Islet precursor cell (in vitro differentiated cells): Measurements from ENCODE around the gene CCN6.

Source experiments
- DNase-seq: peaks from one replicate; pipeline ENCODE4 v3.0.0-alpha.2; 2018

CCN6 gene

DNA sequence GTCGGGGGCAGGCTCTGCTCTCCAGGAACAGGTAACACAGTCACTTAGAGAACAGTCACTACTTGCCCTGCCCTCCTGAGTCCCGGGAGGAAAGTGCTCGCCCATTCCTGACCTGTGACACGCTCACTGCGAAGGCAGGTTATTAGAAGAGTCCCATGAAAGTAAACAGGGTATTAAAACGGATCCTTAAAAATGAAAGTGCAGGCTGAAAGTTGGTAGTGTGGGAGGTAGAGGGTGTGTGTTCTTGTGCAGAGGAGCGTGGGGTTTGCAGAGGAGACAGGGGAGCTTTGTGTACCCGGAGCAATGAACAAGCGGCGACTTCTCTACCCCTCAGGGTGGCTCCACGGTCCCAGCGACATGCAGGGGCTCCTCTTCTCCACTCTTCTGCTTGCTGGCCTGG is at the start of gene CCN6:
CCN6 (plus strand) TSS at position 104 of the 400 bp plus-strand sequence; CDS start at position 358, 254 bp downstream.
- DNase-seq: no peak

DNA sequence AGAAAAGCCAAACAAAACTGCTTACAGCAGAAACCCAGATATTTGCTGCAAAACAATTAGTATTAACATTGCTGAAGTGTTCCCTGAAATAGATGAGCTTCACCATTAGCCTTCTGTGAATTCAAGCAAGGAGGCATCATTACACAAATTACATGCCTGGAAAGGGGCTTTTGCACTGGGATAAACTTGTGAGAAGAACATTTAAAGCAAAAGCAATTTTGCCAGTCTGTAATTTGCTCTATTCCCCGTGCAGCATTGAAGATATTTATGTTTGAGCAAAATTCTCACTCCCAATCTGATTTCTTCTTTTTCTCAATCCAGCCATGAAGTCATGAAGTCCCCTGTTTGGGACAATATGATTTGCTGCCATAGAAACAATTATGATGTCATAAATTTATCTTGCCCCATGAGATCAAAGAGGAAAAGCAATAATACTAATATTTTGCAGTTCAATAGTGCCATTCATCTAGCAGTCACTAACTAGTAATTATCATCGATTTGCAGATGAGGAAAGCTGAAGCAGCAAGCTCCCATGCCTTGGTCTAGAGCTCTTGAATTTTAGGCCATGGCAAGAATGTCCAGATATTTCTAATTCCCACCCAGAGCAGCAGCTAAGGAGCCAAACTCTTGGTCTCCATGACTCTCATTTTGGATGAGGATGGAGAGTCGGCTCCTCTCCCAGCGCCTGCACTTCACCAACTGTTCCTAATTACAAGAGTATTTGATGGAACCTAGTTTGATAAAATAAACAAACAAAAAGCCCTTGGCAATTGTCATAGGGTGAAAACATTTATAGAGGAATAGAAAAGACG is 49.5 kb upstream of the CCN6 start:
- DNase-seq: no peak

DNA sequence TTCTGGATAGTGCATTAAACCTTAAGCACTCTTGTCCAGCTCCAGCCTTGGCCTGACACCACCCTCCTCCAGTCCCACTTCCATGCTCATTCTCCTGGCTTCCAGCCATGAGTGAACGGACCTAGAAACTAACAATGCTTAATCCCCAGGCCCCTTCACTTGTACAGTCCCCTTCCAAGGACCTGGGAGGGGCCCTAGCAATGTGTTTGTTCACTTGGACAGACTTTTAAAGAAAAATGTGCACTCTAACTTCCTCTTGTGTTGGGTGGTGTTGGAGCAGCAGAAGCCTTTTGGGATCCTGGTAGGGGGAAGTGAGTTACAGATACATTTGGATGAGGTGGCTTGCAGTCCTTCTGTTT is 48.9 kb upstream of the CCN6 start:
- no peak for DNase-seq

DNA sequence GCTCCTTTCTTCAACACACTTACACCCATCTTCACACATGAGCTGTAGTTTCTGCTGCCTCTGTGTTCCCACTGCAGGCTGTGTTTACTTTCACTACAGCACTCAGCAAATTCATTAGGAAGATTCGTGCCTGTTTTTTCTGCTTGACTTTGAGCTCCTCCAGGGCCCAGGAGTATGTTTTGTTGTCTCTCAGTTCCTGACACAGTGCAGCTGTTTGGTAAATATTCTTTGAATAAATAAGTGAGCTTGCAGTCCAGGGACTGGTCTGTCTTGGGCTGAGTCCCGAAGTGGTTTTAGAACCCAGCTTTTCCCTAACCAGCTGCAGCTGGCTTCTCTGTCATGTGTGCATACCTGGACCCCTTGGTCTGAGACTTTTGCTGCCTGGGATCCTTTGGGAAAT is 46.6 kb upstream of the CCN6 start:
- no peak for DNase-seq

DNA sequence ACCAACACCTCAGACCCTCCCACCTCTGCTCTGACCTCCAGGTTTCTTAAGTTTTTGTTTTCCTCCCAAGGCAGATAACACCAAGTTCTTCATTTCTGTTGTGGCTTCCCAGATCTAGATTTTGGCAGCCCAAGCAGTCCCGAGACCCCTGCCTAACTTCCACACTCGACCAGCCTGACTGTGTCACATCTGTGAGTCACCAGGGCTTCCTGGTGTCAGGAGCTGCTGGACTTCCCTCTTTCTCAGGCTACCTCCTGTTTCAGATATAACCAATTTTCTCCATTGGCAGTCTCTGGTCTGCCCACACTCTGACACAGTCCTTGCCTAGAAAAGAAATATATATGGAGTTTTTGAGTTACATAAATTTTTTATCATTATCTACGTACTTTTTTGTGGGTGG is 46.1 kb upstream of the CCN6 start:
- DNase-seq: no peak

DNA sequence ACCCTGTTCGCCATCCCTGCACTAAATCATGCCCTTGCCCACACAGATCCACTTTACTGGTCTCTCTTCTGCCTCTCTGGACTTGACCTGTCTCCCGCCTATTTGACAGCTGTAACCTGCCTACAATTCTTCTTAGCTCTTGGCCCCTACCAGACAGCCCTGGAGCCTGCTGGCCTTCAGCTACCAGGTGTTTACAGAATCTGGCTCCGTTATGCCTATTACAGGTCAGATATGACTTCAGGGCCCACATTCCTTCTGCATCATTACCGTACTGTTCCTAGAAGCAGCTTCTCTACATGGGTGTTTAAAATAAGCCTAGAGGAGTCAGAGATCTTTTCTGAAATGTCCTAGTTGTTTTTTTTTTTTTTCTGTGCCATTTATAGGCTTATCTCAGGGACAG is 45.4 kb upstream of the CCN6 start:
- DNase-seq: no peak

DNA sequence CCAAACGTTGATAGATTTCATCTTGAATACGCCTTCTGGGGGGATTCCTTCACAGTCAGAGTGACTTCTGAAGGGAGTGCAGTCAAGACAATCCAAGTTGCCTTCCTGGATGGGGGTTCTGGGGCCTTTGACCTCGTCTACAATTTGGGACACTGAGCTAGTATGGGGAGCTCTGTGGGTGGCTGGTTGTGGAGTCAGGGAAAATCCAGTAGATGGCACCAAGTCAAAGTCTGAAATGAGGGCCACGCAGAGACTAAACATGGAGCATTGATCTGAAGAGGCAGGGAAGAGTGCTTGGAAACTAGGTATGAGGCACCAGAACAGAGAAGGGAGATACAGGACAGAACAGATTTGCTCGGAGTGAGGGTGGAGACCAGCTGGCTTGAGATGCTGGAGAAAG is 43.6 kb upstream of the CCN6 start:
- no peak for DNase-seq

DNA sequence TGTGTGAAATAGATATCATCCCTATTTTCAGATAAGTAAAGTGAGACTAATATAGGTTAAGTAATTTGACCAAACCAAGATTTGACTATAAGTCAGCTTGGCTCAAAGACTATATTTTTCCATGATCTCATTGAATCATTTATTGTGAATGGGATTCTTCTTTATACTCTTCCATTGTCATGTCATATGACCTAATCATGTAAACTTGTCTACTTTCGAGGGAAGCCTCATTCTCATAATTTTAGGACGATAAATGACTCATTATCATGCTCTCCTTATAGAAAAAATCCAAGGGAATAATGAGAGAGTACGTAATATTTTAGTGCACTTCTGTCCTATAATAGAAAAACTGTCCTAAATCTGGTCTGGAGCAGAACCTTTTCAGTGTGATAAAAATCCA is 40.9 kb upstream of the CCN6 start:
- no peak for DNase-seq

DNA sequence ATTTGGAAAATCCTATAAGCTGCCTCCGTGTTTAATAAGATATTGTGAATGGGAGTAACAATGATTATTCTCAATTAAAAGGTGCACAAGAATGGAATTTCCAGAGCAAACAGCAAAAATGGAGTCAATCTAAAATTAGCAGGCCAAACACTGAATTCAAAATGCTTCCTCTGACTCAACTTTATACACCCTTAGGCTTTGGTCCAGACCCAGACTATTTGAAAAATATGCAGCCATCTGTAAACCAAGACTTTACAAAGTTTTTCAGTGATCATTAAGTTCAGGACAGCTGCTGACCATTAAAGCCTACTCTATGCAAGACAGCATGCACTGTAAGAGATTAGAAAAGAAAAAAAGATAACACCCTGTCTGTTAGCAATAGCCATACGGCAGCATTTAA is 39.4 kb upstream of the CCN6 start:
- no peak for DNase-seq

DNA sequence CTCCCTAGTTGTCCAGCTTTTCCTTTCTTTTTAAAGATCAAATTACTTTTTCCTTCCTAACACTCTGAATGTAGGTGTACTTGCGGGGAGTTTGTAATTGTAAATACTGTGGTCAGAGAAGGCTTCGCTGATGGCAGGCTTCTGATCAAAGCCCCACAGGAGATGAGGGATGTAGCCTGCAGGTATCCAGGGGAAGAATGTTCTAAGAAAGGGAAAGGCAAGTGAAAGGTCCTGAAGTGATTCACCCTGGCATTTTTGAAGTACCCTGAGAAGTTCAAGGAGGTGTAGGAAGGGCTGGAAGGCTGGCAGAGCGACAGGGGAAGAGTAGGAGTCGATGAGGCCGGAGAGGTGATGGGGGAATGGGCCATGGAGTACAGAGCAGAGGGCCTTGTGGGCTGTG is 38.2 kb upstream of the CCN6 start:
- DNase-seq: no peak

DNA sequence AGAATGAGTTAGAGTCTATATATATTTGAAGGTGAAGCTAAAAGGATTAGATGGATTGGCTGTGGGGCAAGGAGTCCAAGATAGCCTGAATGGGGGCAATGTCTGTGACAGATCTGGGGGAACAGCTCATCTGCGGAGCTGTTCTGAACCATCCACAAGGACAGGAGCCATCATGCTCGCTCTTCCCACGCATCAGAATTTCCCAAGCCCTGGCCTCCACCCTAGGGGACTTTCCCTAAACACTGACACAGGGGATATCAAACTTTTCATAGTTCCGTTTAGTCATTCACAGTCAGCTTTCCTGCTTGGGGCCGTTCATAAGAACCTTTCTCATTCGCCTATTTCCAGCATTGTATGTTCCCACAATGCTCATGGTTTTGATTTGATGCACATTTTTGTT is 37.6 kb upstream of the CCN6 start:
- DNase-seq: no peak

DNA sequence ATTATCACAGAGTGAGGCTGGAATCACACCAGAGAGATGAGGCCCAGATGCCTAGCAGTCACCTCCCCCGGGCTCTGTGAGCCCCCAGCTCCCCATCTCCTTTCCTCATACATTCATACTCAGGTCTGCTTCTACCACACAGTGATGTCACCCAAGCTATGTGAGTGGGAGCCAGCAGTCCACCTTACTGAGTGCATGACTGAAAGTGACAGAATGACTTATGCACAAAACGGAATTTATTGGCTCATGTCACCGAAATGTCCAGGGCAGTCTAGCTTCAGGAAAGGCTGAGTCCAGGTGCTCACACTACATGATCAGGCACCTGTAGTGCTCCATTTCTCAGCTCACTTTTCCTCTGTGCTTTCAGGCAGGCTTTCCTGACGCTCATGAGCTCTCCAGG is 36.7 kb upstream of the CCN6 start:
- DNase-seq: no peak

DNA sequence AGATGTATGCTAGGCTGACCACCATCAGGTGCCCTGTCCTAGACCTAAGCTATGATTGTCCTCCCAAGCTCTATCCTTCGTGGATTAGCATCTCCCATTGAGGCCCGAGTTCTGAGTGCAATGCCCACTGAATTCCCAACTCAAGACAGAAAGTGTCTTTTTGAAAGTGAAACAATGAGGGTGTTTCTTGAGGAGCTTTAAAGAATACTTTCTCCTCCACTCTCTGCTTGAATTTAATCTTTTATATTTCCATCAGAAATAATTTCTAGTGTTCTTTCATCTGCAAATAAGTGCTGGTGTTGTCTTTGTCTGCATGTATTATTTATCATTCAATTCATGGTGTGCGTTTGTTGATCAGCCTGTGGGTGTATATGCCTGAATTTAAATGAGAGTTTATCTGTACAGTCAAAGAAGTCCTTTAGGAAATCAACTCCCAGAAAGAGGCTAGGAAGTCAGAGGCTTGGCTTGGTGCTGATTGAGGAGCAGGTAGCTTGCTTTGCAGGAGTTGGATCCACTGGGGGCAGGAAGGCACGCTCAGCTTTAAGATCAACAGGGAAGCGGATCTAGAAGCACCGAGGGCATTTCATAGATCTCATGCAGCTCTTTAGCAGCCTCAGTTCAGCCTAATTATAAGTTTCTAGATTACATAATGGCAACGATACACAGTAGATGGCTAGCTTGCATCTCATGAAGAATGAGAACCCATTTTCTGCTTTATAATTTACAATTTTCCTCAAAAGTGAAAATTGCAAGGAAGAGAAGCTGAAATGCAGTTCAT is 36.0 kb upstream of the CCN6 start:
- no peak for DNase-seq

DNA sequence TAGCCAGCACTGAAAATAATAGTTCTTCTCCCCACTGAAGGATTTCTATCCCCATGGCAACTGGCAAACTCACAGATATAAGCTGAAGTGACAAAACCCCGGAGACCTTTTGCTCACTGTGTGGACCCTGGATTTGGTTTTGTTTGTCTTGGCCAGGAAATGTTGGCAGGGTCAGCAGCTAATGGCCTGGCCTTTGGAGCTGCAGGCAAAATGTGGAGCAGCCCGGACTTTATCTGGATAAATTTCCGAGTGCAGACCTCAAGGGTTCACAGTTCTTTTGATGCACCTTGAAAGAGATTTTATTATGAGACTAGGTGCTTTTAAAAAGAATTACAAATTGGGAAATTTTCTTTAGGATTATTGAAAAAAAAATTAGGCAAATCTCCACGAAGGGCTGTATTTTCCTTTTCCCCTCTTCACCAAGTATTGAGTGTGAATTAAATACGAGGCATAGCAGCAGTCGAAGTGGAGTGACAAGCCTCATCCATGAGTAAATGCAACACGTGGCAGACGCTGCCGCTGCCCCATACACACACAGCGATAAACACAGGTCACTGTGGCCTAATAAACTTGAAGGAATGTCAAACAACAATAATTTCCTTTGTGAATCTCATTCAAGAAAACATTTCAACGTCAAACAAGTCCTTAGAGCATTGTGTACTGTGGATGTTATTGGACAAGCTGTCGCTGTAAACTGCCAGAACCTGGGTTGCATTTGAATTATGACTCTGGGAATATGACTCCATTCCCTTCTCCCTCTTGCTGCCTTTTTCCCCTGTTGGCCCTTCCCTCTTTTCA is 35.1 kb upstream of the CCN6 start:
- DNase-seq: no peak

DNA sequence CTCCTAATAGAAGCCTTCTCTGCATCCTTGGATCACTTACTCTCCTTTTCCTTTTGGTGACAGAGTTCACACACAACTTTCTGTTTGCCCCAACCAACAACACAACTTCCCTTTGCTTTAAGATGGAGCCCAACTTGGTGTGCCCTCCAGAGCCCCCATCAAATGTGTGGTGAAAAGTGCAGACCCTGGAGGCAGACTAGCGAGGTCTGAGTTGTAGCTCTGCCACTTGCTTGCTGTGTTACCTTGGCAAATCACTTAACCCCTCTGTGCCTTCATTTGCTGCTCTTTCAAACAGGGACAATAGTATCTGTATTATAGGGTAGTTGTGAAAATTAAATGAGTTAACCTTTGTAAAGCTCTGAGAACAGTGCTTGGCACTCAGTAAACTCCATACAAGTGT is 34.3 kb upstream of the CCN6 start:
- DNase-seq: no peak

DNA sequence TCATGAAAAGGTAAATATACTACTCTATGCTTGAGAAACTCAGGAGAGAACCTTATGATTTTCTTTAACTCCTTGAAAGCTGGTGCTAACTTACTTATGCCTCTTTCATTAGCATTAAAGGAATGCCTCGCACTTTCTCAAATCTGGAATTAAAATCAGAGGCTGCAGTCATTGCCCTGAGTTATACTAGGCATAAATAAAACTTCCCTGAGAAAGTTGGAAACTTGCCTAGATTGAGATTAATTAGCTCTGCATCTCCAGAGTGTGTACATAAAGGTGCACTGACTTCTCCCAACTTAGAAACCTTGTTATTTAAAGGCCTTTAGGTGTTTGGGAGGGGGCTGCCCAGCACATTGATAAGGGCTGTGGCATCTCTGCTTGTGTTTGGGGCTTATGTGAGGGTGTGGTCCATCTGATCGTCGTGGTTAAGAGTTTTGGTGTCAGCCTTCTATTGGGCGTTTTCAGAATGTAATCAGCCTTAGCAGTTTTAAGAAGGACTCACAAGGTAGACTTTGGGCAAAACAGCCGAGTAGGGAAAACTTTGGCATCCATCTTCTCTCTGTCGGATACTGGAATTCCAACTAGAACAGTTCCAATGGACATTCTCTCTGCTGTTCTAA is 32.1 kb upstream of the CCN6 start:
- no peak for DNase-seq

DNA sequence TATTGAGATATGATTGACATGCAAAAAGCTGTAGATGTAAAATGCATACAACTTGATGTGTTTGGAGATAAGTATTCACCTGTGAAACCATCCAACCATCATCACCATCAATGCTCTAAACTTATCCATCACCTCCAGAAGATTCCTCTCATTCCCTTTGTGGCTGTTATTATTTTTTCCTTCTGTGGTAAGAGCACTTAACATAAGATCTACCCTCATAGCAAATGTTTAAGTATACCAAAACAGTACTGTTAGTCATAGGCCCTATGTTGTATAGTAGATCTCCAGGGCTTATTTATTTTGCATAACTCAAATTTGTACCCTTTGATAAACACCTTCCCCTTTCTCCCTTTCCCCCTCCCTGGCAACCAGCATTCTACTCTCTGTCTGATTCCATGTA is 31.2 kb upstream of the CCN6 start:
- DNase-seq: no peak

DNA sequence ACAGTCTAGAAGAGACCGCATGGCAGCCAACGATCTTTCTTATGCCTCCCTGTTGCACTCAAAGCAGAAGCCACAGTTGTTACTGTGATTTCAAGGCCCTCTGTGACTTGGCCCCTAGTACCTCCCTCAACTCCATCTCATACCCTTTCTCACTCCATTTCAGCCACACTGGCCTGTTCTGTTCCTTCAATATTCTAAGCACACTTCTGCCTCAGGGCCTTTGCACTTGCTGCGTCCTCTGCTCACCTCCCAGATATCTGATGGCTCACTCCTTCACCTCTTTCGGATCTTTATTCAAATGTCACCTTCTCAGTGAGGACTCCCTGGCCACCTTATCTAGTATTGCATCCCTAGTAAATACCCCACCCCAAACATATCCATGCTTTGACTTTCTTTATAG is 29.4 kb upstream of the CCN6 start:
- DNase-seq: no peak

DNA sequence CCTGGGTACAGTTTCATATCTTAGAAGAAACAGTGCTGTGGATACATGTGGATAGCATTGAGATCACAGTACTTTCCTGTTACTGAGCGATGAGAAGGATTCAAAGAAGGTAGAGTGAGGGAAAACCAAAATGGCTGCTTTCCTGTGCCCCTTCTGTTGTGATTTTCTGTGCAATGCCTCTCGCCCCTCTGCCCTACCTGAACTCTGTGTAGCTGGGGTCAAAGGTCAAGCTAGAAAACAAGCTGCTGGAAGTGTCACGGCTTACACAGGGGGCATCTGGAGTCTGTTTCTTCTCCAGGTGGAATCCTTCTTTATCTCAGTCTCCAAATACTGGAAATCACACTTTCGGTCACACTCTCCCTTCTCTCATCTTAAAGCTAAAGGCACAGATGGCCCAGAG is 27.0 kb upstream of the CCN6 start:
- no peak for DNase-seq

DNA sequence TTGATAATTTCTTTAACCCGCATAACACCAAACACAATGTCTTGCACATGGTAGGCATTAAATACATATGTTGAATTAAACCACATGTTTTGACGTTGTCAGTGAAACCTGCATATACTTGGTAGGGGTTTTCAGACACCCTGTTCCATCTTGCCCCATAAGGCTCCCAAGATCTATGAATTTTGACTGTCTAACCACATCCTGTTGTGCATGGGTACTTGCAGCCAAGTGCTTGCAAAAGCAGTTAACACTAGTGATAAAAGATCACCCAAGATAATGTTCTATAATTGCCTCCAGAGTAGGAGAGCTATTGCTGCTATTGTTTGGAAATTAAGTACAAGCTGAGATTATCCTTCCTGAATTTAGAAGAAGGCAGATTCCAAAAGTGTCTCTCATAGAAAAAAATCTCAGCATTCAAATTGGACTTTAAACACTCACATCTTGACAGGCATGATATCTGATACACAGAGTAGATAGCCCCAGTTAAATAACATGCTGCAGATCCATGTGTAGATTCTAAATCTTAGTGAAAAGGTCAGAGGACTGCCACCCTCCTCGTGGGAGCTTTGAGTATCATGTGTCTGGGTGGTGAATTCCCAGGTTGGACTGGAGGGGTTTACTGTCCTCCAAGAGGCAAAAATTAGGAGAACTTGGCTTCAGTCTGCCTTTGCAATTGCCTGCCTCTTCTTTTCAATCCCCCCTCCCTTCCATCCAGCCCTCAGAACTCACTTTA is 25.8 kb upstream of the CCN6 start:
- no peak for DNase-seq

DNA sequence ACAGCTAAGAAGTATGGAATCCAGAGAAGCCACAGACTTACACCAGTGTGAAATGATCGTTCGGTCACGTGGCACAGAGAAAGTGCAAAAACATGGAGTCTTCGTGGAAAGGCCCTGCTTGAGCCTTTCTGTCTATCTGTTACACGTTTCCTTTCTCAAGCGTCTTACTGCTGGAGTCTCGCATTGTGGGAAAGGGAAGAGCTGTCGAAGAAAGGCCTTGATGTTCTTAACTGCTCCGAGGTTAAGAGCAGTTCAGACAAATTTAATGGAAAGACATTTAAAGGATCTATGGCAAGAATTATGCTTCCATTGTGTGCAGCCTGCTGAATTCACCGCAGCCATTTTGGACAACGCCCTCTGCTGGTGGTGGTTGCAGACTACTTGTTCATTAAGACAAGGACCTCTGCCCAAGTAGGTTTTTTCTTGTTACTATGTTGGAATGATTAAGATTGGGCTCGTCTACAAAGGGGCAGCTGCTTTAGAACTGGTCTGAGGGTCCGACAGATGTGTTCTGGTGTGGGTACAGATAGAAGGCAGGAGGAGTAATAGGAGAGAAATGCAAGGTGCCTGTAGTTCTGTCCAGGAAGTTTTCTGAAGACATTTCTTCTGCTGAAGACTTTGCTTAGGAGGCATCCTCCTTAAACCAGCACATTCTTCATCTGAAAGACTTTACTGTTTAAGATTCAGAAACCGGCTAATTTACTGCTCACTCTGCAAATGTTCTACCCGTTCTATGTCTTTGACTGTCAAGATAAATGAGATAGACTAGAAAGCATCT is 24.7 kb upstream of the CCN6 start:
- peak; percentile 77 for DNase-seq
